ENCODE results near the gene PBLD. TPM values are rescaled to one million over a fixed set of nuclear protein-coding genes. Genes with fewer than 3 reads are reported as not detected.

The PBLD gene
- total and polyA plus RNA-seq, 9 of the 15 experiments (the other 6 are each of a cell fraction or from before 2014, with no cell fraction given) = 1.2 to 4.3 (median 2.5) TPM

GRCh38 chr10:68327889-68328786, 4.6 kb downstream of the PBLD start (continued):
- TF ChIP-seq ZNF318 (IDR thresholded peaks at IDR 0.05; ENCODE audit: borderline replicate concordance in 1 of 2, low read depth in 1 of 2) = 0 out of 4 replicates have a peak, but pooled peaks of 1 of the 2 experiments have one; percentile 41
- 0 out of 2 replicates have a peak, but pooled peaks have one; percentile 16 for TF ChIP-seq MTA1 (IDR thresholded peaks at IDR 0.05; ENCODE audit: borderline replicate concordance)
- TF ChIP-seq KDM2B (CRISPR knock-in tag; IDR thresholded peaks at IDR 0.05) = no peak
- TF ChIP-seq MCM7 (IDR thresholded peaks at IDR 0.05) = no peak
- TF ChIP-seq ILK (tag; IDR thresholded peaks at IDR 0.05; ENCODE audit: borderline replicate concordance, low read depth) = no peak
- TF ChIP-seq TFE3 (CRISPR knock-in tag; IDR thresholded peaks at IDR 0.05) = peak; percentile 93
- TF ChIP-seq, protein P1, sequence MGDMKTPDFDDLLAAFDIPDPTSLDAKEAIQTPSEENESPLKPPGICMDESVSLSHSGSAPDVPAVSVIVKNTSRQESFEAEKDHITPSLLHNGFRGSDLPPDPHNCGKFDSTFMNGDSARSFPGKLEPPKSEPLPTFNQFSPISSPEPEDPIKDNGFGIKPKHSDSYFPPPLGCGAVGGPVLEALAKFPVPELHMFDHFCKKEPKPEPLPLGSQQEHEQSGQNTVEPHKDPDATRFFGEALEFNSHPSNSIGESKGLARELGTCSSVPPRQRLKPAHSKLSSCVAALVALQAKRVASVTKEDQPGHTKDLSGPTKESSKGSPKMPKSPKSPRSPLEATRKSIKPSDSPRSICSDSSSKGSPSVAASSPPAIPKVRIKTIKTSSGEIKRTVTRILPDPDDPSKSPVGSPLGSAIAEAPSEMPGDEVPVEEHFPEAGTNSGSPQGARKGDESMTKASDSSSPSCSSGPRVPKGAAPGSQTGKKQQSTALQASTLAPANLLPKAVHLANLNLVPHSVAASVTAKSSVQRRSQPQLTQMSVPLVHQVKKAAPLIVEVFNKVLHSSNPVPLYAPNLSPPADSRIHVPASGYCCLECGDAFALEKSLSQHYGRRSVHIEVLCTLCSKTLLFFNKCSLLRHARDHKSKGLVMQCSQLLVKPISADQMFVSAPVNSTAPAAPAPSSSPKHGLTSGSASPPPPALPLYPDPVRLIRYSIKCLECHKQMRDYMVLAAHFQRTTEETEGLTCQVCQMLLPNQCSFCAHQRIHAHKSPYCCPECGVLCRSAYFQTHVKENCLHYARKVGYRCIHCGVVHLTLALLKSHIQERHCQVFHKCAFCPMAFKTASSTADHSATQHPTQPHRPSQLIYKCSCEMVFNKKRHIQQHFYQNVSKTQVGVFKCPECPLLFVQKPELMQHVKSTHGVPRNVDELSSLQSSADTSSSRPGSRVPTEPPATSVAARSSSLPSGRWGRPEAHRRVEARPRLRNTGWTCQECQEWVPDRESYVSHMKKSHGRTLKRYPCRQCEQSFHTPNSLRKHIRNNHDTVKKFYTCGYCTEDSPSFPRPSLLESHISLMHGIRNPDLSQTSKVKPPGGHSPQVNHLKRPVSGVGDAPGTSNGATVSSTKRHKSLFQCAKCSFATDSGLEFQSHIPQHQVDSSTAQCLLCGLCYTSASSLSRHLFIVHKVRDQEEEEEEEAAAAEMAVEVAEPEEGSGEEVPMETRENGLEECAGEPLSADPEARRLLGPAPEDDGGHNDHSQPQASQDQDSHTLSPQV (IDR thresholded peaks at IDR 0.05) = peak; percentile 43; the same call in 1 of the 2 replicates
- no peak for TF ChIP-seq ZNF253 (CRISPR knock-in tag; conservative IDR thresholded peaks at IDR 0.05)
- no peak for TF ChIP-seq TARDBP (IDR thresholded peaks at IDR 0.05)
- no peak for TF ChIP-seq ZNF133 (CRISPR knock-in tag; IDR thresholded peaks at IDR 0.05)
- TF ChIP-seq FOSL1 (tag; conservative IDR thresholded peaks at IDR 0.05) = no peak
- TF ChIP-seq FOXM1 (IDR thresholded peaks at IDR 0.05; ENCODE audit: low read depth) = 0 out of 2 replicates have a peak, but pooled peaks have one; percentile 28
- TF ChIP-seq FOXM1 (CRISPR knock-in tag; IDR thresholded peaks at IDR 0.05; ENCODE audit: low read depth) = no peak
